SKM-1 treated with dmso at 0.1 percent for 144 hours (cell line): ENCODE results near the gene CTDSPL.

Experiments
- DNase-seq: peaks from one replicate; lab custom pipeline; 2025; ENCODE audit not compliant: unreplicated experiment; lab: John Stamatoyannopoulos, UW

Gene CTDSPL

GRCh38 chr3:37941608-37942508 lies 80.2 kb downstream of the CTDSPL start:
- no peak for DNase-seq

- DNase-seq, result no peak
Measured at GRCh38 chr3:37942646-37943045, 81.0 kb downstream of the CTDSPL start.

DNA sequence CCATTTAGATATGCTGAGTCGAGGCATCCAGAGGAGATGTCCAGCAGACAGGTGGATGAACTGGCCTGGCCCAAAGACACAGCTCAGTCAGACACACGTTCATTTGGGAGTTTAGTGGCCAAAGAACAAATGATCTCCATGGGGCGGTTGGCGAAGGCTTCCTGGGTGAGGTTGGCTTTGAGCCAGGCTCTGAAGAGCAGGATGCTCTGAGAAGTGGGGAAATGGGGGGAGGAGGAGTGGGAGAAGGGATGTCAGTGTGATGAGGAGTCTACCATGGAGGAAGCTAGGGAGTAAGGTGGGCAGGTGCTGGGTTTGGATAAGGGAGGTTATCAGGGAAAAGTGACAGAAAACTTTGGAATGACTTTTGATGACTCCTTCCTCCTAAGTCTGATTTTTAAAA lies 81.4 kb downstream of the CTDSPL start:
- no peak for DNase-seq

- DNase-seq, result no peak
Measured at GRCh38 chr3:37943631-37944314, 82.1 kb downstream of the CTDSPL start.

GRCh38 chr3:37944391-37944842 lies 82.7 kb downstream of the CTDSPL start:
- DNase-seq, result no peak

- DNase-seq, result no peak
Measured at GRCh38 chr3:37945156-37945806, 83.6 kb downstream of the CTDSPL start.

DNA sequence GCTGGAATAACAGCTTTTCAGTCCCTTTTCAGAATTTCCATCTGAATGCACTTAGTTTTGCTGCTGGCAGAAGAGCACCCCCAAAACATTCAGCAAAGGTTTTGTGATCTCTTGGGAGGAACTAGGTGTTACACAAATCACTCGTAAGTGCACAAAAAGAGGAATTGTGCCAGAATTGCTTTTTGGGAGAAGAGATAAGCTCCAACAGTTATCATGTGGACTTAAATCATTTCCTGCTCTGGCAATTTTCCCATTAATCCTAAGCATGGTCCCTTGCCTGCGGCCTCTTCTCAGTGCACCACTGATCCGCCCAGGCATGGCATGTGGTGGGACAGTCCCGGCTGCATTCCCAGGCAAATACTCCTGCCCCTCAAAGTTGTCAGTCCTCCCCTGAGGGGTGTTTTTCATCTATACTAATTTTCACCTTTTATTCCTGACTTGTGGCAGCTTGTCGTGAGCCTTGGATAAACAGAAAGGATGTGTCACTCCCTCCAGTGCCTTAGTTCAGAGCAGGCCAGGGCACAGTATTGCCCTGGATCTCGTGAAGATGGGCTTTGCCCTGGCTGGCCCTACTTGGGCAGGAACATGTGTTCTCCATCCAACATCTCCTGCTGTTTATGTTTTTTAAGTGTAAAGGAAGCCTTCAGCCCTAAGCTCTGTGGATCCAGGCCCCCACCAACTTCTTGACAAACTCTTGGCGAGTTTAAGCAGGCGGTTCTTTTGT lies 84.3 kb downstream of the CTDSPL start:
- no peak for DNase-seq

DNA sequence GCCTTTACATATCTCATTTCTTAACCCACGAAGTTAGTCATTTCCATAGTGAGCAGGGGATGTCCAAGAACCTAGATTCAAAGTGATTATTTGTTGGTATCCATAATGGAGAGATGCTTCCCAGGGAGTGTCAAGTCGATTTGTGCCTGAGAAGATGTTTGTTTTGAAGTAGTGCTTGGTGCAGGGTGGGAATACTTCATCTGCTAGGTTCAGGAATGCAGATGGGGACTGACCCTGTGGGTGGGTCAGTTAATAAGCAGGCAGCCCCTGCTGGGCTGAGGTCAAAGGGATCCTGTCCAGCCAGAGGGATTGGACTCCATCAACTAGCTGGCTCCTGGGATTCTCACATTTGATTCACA lies 84.8 kb downstream of the CTDSPL start:
- no peak for DNase-seq

DNA sequence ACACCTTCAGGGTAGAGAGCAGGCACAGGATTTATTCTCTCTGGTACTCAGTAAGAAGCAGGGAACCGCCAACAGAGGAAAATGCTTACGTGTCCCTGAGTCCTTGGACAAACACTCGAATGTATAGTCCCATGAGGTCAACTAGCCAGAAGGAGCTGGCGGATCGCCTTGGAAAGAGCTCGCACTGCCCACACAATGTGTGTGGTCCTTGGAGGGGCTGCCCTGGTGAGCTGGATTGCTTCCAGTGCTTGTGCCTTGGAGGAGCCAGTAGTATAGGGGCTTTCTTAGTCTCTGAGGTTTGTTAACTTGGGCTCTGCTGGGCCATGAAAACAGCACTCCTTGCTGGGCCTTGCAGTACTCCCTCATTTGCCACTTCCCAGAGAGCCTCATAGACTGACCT lies 88.2 kb downstream of the CTDSPL start:
- DNase-seq, result no peak

DNA sequence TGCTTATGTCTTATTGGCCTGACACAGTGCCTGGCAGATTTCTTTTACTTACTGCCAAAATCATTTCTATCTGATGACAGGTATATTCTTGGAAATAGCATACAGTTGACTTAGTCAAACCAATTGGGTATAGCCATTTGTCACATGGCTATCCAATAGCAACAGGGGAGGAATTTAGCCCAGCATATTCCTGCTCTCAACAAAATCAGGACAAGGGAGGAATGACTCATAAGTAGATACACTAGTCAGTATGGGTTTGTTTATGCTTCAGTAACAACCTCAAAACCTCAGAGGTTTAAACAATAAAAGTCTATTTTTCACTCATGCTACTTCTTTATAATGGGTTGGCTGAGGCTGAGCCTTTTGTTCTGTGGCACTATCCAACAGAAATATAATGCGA lies 90.9 kb downstream of the CTDSPL start:
- no peak for DNase-seq

- no peak for DNase-seq
Measured at GRCh38 chr3:37953226-37953625, 91.5 kb downstream of the CTDSPL start.

DNA sequence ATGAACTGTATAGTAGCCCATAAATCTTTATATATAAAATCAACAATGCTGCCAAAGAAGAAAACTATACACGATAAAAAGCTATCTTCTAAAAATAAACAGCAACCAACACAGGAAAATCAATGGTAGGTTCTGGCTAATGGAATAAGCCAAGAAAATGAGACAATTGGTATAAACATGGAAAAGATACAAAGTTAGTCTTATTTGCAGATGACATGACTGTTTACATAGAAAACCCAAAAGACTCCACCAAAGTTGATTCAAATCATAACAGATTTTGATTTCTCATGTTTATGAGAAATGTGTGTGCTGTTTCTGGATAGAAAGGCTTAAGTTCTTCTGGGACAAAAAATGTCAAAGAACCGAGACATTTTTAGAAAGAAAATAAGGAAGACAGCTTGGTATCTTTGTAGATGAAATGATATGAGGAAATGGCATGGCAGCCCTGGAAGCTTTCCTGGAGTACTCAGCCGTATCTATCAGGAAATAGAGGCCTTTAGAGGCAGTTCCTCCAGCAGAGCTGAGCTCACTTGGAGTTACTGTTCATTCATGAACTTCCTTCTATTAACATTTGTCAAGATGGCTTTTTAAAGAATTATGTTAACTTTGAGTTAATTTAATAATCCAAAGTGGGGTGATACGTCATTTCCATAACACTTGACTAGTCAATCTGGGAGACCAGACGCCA lies 92.2 kb downstream of the CTDSPL start:
- no peak for DNase-seq

- DNase-seq, result no peak
Measured at GRCh38 chr3:37954881-37955280, 93.2 kb downstream of the CTDSPL start.

DNA sequence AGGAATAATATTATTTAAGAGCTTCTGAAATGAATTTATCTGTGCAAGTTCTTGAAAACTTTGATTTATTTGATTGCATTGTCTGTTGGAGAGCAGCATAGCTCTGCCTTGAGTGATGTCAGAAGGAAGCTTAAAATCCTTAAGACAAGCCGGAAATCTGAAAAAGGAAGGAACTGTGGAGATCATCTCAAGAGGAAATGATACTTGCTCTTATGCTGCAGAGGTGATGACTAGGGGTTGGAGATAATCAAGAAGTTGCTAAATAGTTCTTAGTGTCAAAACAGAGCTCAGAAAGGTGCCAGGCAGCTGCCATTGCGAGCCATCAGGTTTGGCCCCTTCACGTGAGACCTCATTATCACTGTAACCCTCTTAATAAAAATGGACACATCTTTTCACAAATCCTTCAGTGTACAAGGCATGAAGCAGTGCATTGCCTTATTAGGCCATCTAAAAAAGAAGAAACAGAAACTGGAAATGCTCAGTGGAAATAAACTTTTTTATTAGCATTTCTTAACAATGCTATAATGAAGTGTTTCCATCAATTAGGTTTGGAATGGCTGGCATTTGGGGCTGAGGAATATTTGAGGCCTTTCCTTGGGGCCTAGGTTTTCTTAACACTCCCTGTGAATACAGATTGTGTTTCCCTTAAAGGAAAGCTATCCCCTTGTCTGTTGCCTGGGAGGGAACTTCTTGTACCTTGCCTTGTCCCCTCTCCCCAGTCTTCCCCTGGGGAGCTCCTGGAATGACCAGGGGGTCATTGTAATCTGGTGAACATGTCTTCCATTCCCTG lies 94.4 kb downstream of the CTDSPL start:
- peak; percentile 87 for DNase-seq

- no peak for DNase-seq
Measured at GRCh38 chr3:37956723-37957538, 95.3 kb downstream of the CTDSPL start.

- no peak for DNase-seq
Measured at GRCh38 chr3:37957539-37957936, 95.9 kb downstream of the CTDSPL start.

- no peak for DNase-seq
Measured at GRCh38 chr3:37961622-37962431, 100.1 kb downstream of the CTDSPL start.

DNA sequence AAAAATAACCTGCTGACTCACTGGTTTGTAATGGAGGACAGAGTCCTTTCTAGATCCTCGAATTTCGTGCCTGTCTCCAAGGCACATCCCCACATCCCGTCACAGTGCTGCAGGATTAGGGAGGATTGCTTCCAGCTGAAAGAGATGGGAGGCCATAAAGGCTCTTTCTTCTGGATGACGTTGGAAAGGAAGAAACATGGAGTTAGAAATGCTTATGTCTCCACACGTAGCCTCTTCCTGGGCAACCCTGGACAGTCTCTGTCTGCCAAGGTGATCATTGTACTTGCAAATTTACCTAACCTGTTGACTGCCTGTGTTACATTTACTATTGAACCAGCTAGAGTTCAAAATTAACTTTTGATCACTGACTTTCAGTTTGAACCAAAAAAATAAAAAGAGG lies 101.3 kb downstream of the CTDSPL start:
- DNase-seq, result no peak
